Measurements from ENCODE around the gene SCNN1B. TPM values are rescaled to one million over a fixed set of nuclear protein-coding genes. Genes with fewer than 3 reads are reported as not detected.

Gene SCNN1B
- total and polyA plus RNA-seq, 2 donors (not counting 1 experiment from before 2014, with no cell fraction given): not detected

DNA sequence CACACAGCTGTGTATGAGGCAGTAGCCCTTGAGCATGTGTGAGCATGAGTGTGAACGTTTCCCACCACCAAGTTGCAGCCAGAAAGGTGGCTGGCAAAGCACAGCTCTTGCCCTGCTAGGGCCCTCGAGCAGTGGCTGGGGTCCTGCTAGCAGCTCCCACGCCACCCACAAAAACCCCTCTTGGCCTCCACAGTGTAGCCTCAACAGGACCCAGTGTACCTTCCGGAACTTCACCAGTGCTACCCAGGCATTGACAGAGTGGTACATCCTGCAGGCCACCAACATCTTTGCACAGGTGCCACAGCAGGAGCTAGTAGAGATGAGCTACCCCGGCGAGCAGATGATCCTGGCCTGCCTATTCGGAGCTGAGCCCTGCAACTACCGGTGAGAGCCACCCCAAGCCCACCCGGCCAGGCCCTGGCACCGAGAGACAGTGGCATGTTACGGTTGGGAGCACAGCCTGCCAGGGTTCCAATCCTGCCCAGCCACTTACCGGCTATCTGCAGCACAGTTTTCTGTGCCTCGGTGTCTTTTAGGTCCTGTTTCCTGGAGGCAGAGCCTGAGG is 53.1 kb downstream of the SCNN1B start:
- Histone ChIP-seq H3K4me1 (ENCODE audit: control insufficient read depth, extremely low read depth, insufficient read depth, low read length) (no peaks in the 10 kb centered on the region), H3K27me3 (ENCODE audit: control insufficient read depth, insufficient read depth, low read length) (no peaks in the 10 kb centered on the region), H2AFZ (ENCODE audit: low read length) (no peak overlapping the region), H3K4me2 (ENCODE audit: extremely low read depth, insufficient read depth, low read length) (no peak overlapping the region), H3K79me2 (ENCODE audit: control insufficient read depth, insufficient read depth, low read length) (no peaks in the 10 kb centered on the region), H3K27ac (ENCODE audit: insufficient read depth, low read length) (no peak overlapping the region), H3K9ac (ENCODE audit: insufficient read depth, low read length) (no peak overlapping the region), H3K4me3 (replicated peaks in 1 of 4; ENCODE audit: control extremely low read depth in 1 of 4, insufficient read depth in 1 of 4, low read depth in 3 of 4, low read length in 4 of 4) (no peak overlapping the region), H4K20me1 (ENCODE audit: control insufficient read depth, extremely low read depth, insufficient read depth, low read length) (no peaks in the 10 kb centered on the region), H3K36me3 (ENCODE audit: control insufficient read depth, insufficient read depth, low read length) (no peaks in the 10 kb centered on the region), H3K9me3 (ENCODE audit: control insufficient read depth, insufficient read depth, low read depth, low read length) (no peaks in the 10 kb centered on the region)
- no peak for DNase-seq (ENCODE audit: low read depth in 2 of 2)
- TF ChIP-seq, protein P1, sequence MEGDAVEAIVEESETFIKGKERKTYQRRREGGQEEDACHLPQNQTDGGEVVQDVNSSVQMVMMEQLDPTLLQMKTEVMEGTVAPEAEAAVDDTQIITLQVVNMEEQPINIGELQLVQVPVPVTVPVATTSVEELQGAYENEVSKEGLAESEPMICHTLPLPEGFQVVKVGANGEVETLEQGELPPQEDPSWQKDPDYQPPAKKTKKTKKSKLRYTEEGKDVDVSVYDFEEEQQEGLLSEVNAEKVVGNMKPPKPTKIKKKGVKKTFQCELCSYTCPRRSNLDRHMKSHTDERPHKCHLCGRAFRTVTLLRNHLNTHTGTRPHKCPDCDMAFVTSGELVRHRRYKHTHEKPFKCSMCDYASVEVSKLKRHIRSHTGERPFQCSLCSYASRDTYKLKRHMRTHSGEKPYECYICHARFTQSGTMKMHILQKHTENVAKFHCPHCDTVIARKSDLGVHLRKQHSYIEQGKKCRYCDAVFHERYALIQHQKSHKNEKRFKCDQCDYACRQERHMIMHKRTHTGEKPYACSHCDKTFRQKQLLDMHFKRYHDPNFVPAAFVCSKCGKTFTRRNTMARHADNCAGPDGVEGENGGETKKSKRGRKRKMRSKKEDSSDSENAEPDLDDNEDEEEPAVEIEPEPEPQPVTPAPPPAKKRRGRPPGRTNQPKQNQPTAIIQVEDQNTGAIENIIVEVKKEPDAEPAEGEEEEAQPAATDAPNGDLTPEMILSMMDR (conservative IDR thresholded peaks at IDR 0.05 in 1 of 2, IDR thresholded peaks at IDR 0.05 in 1 of 2; ENCODE audit: low read depth in 1 of 2, low read length in 2 of 2): no peak
- TF ChIP-seq EZH2 (IDR thresholded peaks at IDR 0.05; ENCODE audit: low read length, missing control alignments): no peak

DNA sequence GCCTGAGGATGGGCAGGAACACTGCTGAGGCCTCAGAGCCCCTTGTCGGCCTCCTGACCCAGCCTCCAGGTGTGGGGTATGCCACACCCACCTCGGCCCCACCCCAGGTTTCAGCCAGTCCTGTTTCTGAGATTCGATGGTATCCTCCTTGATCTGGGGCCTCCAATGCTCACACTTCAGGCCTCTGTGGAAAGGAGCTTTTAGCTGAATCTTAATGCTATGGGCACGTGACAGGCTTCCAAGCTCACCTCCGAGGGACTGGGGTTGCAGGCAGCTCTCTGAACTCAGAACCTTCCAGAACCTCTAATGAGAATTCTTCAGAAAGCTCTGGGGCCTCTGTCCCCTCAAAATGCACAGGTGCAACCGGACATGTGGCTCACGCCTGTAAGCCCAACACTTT is 54.8 kb downstream of the SCNN1B start:
- H3K27ac ChIP-seq (ENCODE audit: insufficient read depth, low read length): no peak overlapping the region
- H3K4me2 ChIP-seq (ENCODE audit: extremely low read depth, insufficient read depth, low read length): no peak overlapping the region
- no peak for TF ChIP-seq EZH2 (IDR thresholded peaks at IDR 0.05; ENCODE audit: low read length, missing control alignments)
- TF ChIP-seq, protein P1 (conservative IDR thresholded peaks at IDR 0.05 in 1 of 2, IDR thresholded peaks at IDR 0.05 in 1 of 2; ENCODE audit: low read depth in 1 of 2, low read length in 2 of 2): no peak
- H3K27me3 ChIP-seq (ENCODE audit: control insufficient read depth, insufficient read depth, low read length): no peaks in the 10 kb centered on the region
- no peaks in the 10 kb centered on the region for H3K79me2 ChIP-seq (ENCODE audit: control insufficient read depth, insufficient read depth, low read length)
- H3K9ac ChIP-seq (ENCODE audit: insufficient read depth, low read length): no peak overlapping the region
- no peak for DNase-seq (ENCODE audit: low read depth in 2 of 2)
- H3K4me1 ChIP-seq (ENCODE audit: control insufficient read depth, extremely low read depth, insufficient read depth, low read length): no peaks in the 10 kb centered on the region
- H2AFZ ChIP-seq (ENCODE audit: low read length): no peak overlapping the region
- H3K9me3 ChIP-seq (ENCODE audit: control insufficient read depth, insufficient read depth, low read depth, low read length): no peaks in the 10 kb centered on the region
- H3K36me3 ChIP-seq (ENCODE audit: control insufficient read depth, insufficient read depth, low read length): no peaks in the 10 kb centered on the region
- no peak overlapping the region for H3K4me3 ChIP-seq (replicated peaks in 1 of 4; ENCODE audit: control extremely low read depth in 1 of 4, insufficient read depth in 1 of 4, low read depth in 3 of 4, low read length in 4 of 4)
- no peaks in the 10 kb centered on the region for H4K20me1 ChIP-seq (ENCODE audit: control insufficient read depth, extremely low read depth, insufficient read depth, low read length)

DNA sequence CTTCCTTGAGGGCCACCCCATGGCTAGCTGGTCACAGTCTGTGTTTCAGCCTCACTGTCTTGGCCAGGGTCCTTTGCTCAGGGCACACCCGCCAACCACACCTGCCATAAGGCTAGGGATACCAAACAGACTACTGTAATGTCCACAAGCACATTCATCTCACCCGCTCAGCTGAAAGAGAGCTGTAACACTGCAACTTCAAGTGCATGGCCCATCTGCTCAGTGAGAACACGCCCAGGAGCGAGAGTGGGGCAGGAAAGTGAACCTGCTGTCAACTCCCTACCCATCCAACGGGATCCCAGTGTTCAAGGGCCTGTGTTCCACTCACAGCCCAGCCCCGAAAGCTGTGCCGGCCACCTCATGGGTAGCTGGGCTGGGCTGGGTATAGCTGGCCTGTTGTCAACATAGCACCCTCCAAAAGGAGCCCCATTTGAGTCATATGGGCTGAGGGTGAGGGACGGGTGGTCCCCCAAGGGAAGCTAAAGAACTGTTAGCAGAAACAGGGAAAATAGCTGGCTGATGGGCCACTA is 55.7 kb downstream of the SCNN1B start:
- no peaks in the 10 kb centered on the region for H4K20me1 ChIP-seq (ENCODE audit: control insufficient read depth, extremely low read depth, insufficient read depth, low read length)
- DNase-seq (ENCODE audit: low read depth in 2 of 2): no peak

More for the DNA sequence above, 55.7 kb downstream of the SCNN1B start:
- no peak overlapping the region for H3K4me3 ChIP-seq (replicated peaks in 1 of 4; ENCODE audit: control extremely low read depth in 1 of 4, insufficient read depth in 1 of 4, low read depth in 3 of 4, low read length in 4 of 4)
- H3K27me3 ChIP-seq (ENCODE audit: control insufficient read depth, insufficient read depth, low read length): no peaks in the 10 kb centered on the region
- H3K36me3 ChIP-seq (ENCODE audit: control insufficient read depth, insufficient read depth, low read length): no peaks in the 10 kb centered on the region
- no peak overlapping the region for H3K9ac ChIP-seq (ENCODE audit: insufficient read depth, low read length)
- no peak overlapping the region for H3K27ac ChIP-seq (ENCODE audit: insufficient read depth, low read length)
- TF ChIP-seq EZH2 (IDR thresholded peaks at IDR 0.05; ENCODE audit: low read length, missing control alignments): no peak
- TF ChIP-seq, protein P1 (conservative IDR thresholded peaks at IDR 0.05 in 1 of 2, IDR thresholded peaks at IDR 0.05 in 1 of 2; ENCODE audit: low read depth in 1 of 2, low read length in 2 of 2): no peak
- H3K79me2 ChIP-seq (ENCODE audit: control insufficient read depth, insufficient read depth, low read length): no peaks in the 10 kb centered on the region
- H3K4me2 ChIP-seq (ENCODE audit: extremely low read depth, insufficient read depth, low read length): no peak overlapping the region
- H3K9me3 ChIP-seq (ENCODE audit: control insufficient read depth, insufficient read depth, low read depth, low read length): no peaks in the 10 kb centered on the region
- no peak overlapping the region for H2AFZ ChIP-seq (ENCODE audit: low read length)
- no peaks in the 10 kb centered on the region for H3K4me1 ChIP-seq (ENCODE audit: control insufficient read depth, extremely low read depth, insufficient read depth, low read length)
